ENCODE data around the gene TYW1B.
"Not testable (repeated sequence)": the region's sequence is repeated elsewhere in the genome, so short reads cannot be mapped to it uniquely, and the experiment has no call there.

DNA sequence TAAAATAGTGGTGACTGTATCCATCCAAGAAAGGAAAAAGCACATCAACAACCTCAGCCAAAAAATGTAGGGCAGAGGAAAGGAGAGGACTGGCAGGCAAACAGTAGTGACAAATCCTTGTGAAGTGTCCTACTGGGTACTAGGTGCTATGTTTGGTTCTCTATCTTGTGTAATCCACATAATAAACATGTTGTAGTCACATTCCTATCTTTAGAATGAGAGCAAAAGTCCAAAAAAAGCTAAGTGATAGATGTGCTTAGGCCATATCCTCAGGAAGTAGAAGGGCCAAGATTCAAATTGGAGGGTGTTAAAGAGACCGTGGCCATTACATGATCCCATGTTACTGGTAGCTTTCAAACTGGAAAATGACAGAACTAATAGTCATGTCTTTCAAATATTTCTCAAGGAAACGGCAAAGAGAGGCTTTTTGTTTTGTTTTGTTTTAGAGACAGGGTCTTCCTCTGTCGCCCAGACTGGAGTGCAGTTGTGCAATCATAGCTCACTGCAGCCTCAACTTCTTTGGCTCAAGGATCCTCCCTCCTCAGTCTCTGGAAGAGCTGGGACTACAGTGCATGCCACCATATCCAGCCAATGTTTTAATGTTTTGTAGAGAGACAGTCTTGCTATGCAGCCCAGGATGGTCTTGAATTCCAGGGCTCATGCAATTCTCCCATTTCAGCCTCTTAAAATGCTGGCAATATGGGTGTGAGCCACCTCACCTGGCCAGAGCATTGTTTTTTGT lies 244.2 kb downstream of the TYW1B start:
- TF ChIP-seq, protein P1, sequence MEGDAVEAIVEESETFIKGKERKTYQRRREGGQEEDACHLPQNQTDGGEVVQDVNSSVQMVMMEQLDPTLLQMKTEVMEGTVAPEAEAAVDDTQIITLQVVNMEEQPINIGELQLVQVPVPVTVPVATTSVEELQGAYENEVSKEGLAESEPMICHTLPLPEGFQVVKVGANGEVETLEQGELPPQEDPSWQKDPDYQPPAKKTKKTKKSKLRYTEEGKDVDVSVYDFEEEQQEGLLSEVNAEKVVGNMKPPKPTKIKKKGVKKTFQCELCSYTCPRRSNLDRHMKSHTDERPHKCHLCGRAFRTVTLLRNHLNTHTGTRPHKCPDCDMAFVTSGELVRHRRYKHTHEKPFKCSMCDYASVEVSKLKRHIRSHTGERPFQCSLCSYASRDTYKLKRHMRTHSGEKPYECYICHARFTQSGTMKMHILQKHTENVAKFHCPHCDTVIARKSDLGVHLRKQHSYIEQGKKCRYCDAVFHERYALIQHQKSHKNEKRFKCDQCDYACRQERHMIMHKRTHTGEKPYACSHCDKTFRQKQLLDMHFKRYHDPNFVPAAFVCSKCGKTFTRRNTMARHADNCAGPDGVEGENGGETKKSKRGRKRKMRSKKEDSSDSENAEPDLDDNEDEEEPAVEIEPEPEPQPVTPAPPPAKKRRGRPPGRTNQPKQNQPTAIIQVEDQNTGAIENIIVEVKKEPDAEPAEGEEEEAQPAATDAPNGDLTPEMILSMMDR (IDR thresholded peaks at IDR 0.05): not testable (repeated sequence)
- not testable (repeated sequence) for TF ChIP-seq POLR2A (IDR thresholded peaks at IDR 0.05)

Measured in breast epithelium (tissue), 3 donors.